GM21381 (cell line): Measurements from ENCODE around the gene RBPJ.

Source experiments
- ATAC-seq: cut with Tn5 transposase; IDR thresholded peaks from one replicate; pipeline ENCODE4 v1.9.1; 2021; ENCODE audit warnings: mild to moderate bottlenecking, moderate library complexity; ENCODE audit not compliant: unreplicated experiment

Gene RBPJ

GRCh38 chr4:26412381-26413372 lies 91.9 kb downstream of the RBPJ start:
- no peak for ATAC-seq

DNA sequence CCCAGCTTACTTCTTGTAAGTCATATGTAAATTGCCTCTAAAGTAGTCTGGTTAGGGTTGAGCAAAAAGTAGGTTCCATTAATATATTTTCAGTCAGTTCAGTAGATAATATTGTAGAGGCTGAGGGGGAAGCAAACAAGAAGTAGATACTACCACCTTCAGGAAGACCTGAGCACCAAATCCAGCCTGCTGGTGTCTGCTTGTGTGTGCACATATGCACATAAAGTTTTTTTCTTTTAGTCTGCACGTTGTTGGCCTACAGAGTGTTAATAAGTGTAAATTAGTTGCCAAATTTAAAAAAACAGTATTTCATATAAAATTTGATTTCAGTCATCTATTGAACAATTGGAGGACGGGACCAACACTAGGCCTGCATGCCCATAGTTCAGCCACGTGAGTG lies 92.8 kb downstream of the RBPJ start:
- ATAC-seq: no peak

DNA sequence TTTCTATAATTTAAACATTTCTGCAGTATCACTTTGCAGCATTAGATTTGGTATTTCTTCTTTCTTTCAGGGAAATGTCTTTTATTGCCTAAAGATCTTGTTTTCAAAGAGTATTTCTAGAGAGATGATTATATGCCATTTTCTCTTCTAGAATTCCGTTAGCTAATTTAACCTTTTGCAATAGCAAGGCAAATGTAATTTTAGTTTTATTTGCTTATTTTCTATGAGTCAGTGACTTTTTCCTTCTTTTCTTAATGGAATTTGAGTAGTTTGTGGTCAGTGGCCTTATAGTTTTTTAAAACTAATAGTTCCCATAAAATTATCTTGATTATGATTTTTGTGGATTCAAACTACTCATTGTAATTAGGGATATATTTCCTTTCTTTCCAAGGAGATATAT lies 97.3 kb downstream of the RBPJ start:
- ATAC-seq: no peak

DNA sequence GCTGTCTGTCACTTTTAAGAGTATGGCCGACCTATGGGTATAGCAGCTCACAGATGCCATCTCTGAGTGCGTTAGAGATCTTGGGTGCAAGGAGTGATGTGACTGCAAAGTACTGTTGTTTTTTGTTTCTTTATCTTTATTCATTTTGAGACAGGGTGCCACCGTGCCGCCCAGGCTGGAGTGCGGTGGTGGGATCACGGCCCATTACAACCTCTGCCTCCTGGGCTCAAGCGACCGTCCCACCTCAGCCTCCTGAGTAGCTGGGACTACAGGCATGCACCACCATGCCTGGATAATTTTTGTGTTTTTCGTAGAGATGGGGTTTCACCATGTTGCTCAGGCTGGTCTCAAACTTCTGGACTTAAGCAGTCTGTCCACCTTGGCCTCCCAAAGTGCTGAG lies 98.0 kb downstream of the RBPJ start:
- ATAC-seq: no peak

DNA sequence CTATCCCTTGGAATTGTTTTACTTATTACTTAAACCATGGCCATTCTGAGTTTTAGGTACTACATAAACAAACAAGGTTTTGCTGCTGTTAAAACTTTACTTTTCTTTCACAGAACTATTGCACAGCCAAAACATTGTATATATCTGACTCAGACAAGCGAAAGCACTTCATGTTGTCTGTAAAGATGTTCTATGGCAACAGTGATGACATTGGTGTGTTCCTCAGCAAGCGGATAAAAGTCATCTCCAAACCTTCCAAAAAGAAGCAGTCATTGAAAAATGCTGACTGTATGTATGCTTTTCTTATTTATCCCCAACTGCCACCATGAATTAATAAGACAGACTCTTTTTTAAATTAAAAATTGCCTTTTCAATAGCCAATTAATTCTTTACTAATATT lies 99.6 kb downstream of the RBPJ start:
- ATAC-seq: no peak

GRCh38 chr4:26420913-26421312 lies 100.1 kb downstream of the RBPJ start:
- no peak for ATAC-seq

GRCh38 chr4:26424153-26424552 lies 103.3 kb downstream of the RBPJ start:
- ATAC-seq: no peak

- no peak for ATAC-seq
These were observed 104.0 kb downstream of the RBPJ start for GRCh38 chr4:26424838-26425237.

DNA sequence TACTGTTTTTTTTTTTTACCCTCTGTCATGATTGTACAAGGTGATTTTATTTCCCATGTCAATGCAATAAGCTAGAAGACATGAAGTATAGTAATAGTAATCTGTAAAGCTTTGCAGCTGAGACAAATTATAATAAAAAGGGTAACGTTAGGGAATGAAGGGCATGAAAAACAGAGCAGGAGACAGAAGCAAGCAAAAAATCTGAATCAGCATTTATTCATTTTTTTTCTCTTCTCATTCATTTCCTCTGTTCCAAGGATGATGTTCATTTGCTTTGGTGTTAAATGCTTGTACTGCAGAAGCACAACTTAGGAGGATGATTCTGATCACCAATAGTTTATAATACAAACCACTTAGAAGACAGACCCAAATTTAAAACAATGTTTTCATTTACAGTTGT lies 105.1 kb downstream of the RBPJ start:
- ATAC-seq: no peak

DNA sequence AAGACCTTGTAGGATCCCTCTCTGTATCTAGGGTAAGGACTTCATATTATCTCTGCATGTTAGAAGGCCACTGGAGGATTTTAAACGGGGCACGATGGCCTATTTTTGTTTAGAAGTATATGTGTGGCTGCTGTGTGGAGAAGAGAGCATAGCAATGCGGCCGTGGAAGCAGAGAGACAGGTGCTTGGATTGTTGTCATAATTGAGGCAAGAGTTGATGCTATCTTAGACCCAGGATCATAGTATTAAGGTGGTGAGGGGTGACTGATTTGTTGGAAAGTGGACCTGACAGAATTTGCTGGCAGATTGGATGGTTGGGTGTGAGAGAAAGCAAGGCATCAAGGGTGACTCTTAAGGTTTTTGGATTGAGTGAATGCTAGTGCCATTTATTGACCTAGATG lies 106.1 kb downstream of the RBPJ start:
- ATAC-seq: no peak

- ATAC-seq: no peak
These were observed 109.1 kb downstream of the RBPJ start for GRCh38 chr4:26429910-26430309.

DNA sequence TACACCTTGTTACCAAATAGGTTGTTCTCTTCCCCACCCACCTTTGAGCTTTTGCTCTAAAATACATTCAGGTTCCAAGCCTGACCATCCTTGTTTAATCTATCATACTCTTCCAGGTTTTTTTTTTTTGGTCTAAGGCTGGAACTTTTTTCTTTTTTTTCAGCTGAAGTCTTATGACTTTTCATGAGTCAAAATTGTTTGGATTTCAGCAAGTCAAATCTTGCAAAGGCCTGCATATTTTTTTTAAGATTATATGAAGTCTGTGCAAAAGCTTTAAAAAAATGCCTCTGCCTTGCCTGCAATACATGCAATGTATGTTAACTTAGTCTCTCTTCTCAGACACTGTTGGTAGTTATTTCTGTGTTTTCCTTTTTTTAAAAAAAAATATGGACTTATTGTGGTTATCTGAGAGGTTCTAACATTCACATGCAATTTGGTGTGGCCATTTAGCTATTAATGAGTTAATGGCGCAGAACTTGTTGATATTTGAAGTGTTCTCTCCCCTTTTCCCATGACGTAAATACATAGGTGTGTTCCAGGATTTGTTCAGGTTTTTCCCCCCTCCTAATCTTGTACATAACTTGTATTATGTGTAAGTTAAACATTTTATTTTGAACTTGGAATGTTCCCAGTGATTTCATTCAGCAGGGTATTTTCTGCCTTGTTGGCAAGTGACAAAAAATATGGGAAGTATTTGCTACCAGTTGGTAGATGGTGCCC lies 110.8 kb downstream of the RBPJ start:
- no peak for ATAC-seq

DNA sequence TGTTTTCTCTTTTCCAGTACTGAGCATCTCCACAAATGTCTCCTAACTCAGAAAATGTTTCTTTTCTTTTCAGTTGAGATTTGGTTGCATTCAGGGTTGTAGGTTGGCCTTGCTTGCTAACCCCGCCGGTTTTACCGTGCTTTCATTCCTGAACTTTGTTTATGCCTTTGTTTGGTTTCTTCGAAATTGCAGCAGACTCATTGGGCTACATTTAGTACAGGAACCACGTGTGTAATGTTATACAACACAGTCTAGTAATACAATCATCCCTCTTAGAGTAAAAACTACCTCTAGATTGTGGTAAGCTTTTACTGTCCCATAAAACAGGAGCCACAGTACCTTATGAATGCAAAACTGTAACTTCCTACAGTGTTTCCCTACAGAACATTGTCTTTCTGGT lies 111.6 kb downstream of the RBPJ start:
- ATAC-seq: no peak

- no peak for ATAC-seq
These were observed 112.7 kb downstream of the RBPJ start for GRCh38 chr4:26433556-26433955.

DNA sequence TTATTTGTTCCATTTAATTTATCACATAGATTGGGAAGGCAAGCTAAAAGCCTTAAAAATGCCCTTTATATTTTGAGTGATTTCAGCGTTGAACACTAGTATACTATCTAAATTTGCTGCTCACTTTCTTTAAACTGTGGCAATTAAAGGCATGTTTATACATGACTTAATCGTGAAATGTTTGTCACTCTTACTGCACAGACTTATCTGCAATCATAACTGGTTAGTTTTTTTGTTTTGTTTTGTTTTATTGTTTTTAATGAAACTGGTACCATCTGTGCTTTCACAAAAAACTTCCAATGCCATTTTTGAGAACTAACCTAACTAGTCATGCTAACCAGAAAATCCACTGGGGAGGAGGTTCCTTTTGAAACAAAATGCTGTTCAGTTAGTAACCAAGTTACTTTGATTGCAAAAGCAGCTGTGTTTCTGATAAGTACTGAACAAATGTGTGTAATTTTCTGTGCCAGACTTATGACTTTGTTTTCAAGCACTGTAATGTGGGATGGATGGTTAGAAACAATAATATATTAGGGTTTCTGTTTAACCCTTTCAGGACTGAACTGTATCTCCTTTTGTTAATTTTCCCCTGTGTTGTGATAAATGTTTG lies 113.3 kb downstream of the RBPJ start:
- no peak for ATAC-seq

DNA sequence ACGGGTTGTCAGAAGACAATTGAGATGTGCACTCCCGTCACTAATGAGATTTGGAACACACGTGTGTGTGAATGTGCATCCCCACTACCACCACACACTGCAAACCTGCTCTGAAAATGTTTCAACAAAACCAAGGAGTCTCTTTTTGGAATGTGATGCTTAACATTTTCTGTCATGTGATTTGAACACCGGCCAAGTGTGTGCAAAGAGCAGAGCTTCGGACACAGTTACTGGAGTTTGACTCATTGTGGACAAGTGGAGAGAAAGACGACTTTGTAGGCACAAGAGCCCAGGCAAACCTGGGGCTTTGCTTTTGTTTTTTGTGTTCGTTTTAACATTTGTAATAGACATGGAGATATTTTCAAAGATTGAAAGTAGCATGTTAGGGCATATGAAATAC lies 120.3 kb downstream of the RBPJ start:
- ATAC-seq: no peak

- ATAC-seq: no peak
These were observed 121.0 kb downstream of the RBPJ start for GRCh38 chr4:26441771-26442170.

DNA sequence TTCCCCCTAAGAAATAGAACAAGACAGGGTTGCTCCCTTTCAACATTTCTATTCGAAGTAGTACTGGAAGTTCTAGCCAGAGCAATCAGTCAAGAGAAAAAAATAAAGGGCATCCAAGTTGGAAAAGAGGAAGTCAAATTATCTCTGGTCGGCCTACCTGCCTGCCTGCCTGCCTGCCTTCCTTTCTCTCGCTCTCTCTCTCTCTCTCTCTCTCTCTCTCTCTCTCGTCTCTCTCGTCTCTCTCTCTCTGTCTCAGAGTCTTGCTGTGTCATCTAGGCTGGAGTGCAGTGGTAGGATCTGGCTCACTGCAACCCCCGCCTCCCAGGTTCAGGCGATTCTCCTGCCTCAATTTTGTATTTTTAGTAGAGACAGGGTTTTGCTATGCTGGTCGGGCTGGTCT lies 126.6 kb downstream of the RBPJ start:
- ATAC-seq: no peak

- no peak for ATAC-seq
These were observed 129.6 kb downstream of the RBPJ start for GRCh38 chr4:26450418-26450817.

GRCh38 chr4:26451597-26451996 lies 130.8 kb downstream of the RBPJ start:
- ATAC-seq: no peak
